ENCODE measurements around the gene EIF3I.

DNA sequence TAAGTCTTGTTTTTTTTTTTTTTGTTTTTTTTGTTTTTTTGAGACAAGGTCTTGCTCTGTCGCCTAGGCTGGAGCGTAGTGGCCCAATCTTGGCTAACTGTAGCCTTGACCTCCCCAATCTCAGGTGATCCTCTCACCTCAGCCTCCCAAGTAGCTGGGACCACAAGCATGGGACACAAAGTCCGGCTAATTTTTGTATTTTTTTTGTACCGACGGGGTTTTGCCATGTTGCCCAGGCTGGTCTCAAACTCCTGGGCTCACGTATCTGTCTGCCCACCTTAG is 35.0 kb downstream of the EIF3I start:
- TF ChIP-seq, protein P1, sequence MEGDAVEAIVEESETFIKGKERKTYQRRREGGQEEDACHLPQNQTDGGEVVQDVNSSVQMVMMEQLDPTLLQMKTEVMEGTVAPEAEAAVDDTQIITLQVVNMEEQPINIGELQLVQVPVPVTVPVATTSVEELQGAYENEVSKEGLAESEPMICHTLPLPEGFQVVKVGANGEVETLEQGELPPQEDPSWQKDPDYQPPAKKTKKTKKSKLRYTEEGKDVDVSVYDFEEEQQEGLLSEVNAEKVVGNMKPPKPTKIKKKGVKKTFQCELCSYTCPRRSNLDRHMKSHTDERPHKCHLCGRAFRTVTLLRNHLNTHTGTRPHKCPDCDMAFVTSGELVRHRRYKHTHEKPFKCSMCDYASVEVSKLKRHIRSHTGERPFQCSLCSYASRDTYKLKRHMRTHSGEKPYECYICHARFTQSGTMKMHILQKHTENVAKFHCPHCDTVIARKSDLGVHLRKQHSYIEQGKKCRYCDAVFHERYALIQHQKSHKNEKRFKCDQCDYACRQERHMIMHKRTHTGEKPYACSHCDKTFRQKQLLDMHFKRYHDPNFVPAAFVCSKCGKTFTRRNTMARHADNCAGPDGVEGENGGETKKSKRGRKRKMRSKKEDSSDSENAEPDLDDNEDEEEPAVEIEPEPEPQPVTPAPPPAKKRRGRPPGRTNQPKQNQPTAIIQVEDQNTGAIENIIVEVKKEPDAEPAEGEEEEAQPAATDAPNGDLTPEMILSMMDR (IDR thresholded peaks at IDR 0.05), result no peak
- no peak for TF ChIP-seq POLR2A (IDR thresholded peaks at IDR 0.05)
